T-cell (primary cell): ENCODE measurements around the gene TULP4. TPM values are rescaled to one million over a fixed set of nuclear protein-coding genes. Genes with fewer than 3 reads are reported as not detected.

ENCODE experiments used
- ATAC-seq, 4 experiments: fragments of 200-7000 bp in 3 of 4; fragments of 150-1000 bp in 1 of 4; cut with Tn5 transposase; replicated peaks in 1 of 4; 1 replicate in 3 of 4; 2 replicates in 1 of 4; pipeline ENCODE4 v1.10.0; 2021; ENCODE audit warnings: moderate library complexity in 3 of 4, mild to moderate bottlenecking in 2 of 4, moderate number of reproducible peaks in 1 of 4
- CTCF ChIA-PET, 2 donors: fragments of 300-600 bp; sonication (Branson Sonifier 250); formaldehyde crosslinking; loops; one replicate each; lab custom pipeline; 2022; ENCODE audit warnings: antibody characterized with exemption in 2 of 2; lab: Charles Lee
- POLR2A ChIA-PET, 2 donors: fragments of 300-600 bp; sonication (Branson Sonifier 250); formaldehyde crosslinking; loops; one replicate each; lab custom pipeline; 2022; ENCODE audit warnings: antibody characterized with exemption in 2 of 2; lab: Charles Lee
- DNase-seq, 35 experiments: peaks; one replicate each; pipeline versions ENCODE4 v3.0.0 to v3.0.0-alpha.2; 2013 to 2023
- H3K27ac ChIP-seq: one replicate; pipeline ENCODE4 v1.5.1; 2013; ENCODE audit warnings: low read length
- H3K27me3 ChIP-seq, 2 experiments: replicated peaks in 1 of 2; 1 replicate in 1 of 2; 2 replicates in 1 of 2; pipeline versions ENCODE4 v1.6.1 to v1.7.0; 2013; ENCODE audit warnings: low read length in 1 of 2, mixed read lengths in 1 of 2; ENCODE audit not compliant: control insufficient read depth in 2 of 2, insufficient read depth in 2 of 2; ENCODE audit errors: extremely low read depth in 1 of 2
- H3K36me3 ChIP-seq, 2 donors: 1 replicate in 1 of 2; 2 replicates in 1 of 2; pipeline versions ENCODE4 v1.6.1 to v1.7.0; 2013; ENCODE audit warnings: low read length in 1 of 2; ENCODE audit not compliant: control insufficient read depth in 2 of 2, insufficient read depth in 1 of 2; ENCODE audit errors: extremely low read depth in 1 of 2
- H3K4me1 ChIP-seq, 2 experiments: 1 replicate in 1 of 2; 2 replicates in 1 of 2; pipeline versions ENCODE4 v1.6.1 to v1.7.0; 2013; ENCODE audit warnings: low read length in 2 of 2, mixed read lengths in 1 of 2; ENCODE audit not compliant: insufficient read depth in 2 of 2, control insufficient read depth in 1 of 2; ENCODE audit errors: extremely low read depth in 1 of 2
- H3K4me3 ChIP-seq, 2 donors: 1 replicate in 1 of 2; 2 replicates in 1 of 2; pipeline versions ENCODE4 v1.5.1 to v1.7.0; 2013; ENCODE audit warnings: mild to moderate bottlenecking in 2 of 2, low read length in 1 of 2, moderate library complexity in 1 of 2; ENCODE audit not compliant: control insufficient read depth in 1 of 2; ENCODE audit errors: extremely low read depth in 1 of 2
- H3K9me3 ChIP-seq: 2 replicates; pipeline ENCODE4 v1.7.0; 2013
- H3K27ac Mint-ChIP-seq, 2 donors: one replicate each; pipeline ENCODE4 v1.8.0; 2020 to 2021; ENCODE audit warnings: mild to moderate bottlenecking in 2 of 2, mixed read lengths in 2 of 2
- H3K27me3 Mint-ChIP-seq, 2 donors: one replicate each; pipeline ENCODE4 v1.8.0; 2021 to 2022; ENCODE audit warnings: mixed read lengths in 2 of 2
- H3K36me3 Mint-ChIP-seq: one replicate; pipeline ENCODE4 v1.8.0; 2021; ENCODE audit warnings: mixed read lengths
- H3K4me1 Mint-ChIP-seq, 3 donors: one replicate each; pipeline ENCODE4 v1.8.0; 2020 to 2022; ENCODE audit warnings: mixed read lengths in 3 of 3, mild to moderate bottlenecking in 1 of 3
- H3K4me3 Mint-ChIP-seq, 3 donors: one replicate each; pipeline ENCODE4 v1.8.0; 2020 to 2022; ENCODE audit warnings: mild to moderate bottlenecking in 3 of 3, mixed read lengths in 3 of 3, moderate library complexity in 3 of 3
- H3K9me3 Mint-ChIP-seq, 3 donors: one replicate each; pipeline ENCODE4 v1.8.0; 2020 to 2022; ENCODE audit warnings: mixed read lengths in 3 of 3
- WGBS: methylation state at CpG from one replicate; pipeline ENCODE4 v1.1.5; 2013; ENCODE audit warnings: missing lambda C conversion rate; ENCODE audit not compliant: insufficient coverage; 5-methylcytosine and 5-hydroxymethylcytosine counted together
- total RNA-seq, 35 experiments: library from RNA in 6 of 35; stranded (reverse) in 6 of 35; fragments of 120-200 nt in 1 of 35; gene quantifications; one replicate each; pipeline versions ENCODE4 v1.2.1 to v1.2.4 and lab custom pipeline; 2013 to 2026

The TULP4 gene
- total RNA-seq, 5 donors from 2014 or later (not counting 1 experiment from before 2014, with no cell fraction given), result 62.9 to 85.1 (median 76.1) TPM

DNA sequence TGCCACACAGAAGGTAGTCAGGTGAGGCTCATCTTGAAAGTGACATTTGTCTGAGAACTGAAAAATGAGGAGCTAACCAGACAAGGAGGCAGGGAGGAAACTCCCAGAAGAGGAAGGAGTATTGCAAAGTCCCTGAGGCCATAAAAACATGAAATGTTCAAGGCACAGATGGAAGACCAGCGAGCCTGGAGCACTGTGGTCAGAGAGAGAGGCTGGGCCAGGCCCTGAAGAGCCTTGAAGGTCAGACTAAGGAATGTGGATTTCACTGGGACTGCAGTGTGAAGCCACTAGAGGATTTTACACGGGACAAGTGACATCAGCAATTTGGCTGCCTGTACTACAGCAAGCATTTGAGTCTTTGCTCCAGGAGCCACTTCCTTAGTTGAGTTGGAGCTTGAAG is 226.5 kb downstream of the TULP4 start:
- Histone ChIP-seq H3K4me3 (no peak overlapping the region), H3K4me1 (peaks cover 0 to 16% of the 10 kb centered on the region in 2 experiments), H3K9me3 (no peaks in the 10 kb centered on the region), H3K36me3 (no peaks in the 10 kb centered on the region), H3K27ac (no peak overlapping the region), H3K27me3 (peaks cover 4 to 38% of the 10 kb centered on the region in 2 experiments)
- H3K36me3 Mint-ChIP-seq, result no peaks in the 10 kb centered on the region
- no peaks in the 10 kb centered on the region for H3K9me3 Mint-ChIP-seq
- peak overlapping the region in 1 of 3 donors; percentile 51 for H3K4me3 Mint-ChIP-seq
- ATAC-seq (no peak), DNase-seq (peak in 1 of 35 experiments; percentile 9)
- WGBS, result 54% methylated on average over 2 of the region's 2 CpGs
- H3K4me1 Mint-ChIP-seq, result peaks cover 0 to 6% (median 4%) of the 10 kb centered on the region in 3 donors
- POLR2A ChIA-PET, result interaction anchor here in 1 of 2 donors (0.6 kb wide), 1 partner anchor 327 kb away, joined by 4 read pairs; no protein-coding TSS in a partner anchor
- H3K27me3 Mint-ChIP-seq, result peaks cover 31 to 51% of the 10 kb centered on the region in 2 donors
- CTCF ChIA-PET, result no interaction called here
- H3K27ac Mint-ChIP-seq, result no peak overlapping the region

DNA sequence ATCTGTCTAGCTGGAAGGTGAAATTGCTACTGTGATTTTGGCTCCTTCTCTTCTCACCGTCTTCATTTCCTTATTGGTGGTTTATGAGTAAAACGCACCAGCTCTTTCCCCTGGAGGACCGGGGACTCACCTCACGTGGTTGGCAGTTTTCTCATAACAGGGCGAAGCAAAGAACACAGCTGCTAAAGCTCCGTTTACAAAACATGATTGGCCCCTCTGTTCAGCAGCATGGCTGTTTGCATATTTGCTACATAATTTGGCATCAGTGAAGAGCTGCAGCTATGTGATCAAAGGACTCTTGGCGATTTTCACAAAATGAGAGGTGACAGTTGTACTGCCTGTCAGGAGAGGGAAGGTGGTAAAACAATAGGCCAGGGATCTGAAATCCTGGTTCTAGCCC is 227.1 kb downstream of the TULP4 start:
- Mint-ChIP-seq H3K4me1 (peaks cover 0 to 6% (median 4%) of the 10 kb centered on the region in 3 donors), H3K27me3 (peaks cover 31 to 50% of the 10 kb centered on the region in 2 donors), H3K9me3 (no peaks in the 10 kb centered on the region), H3K36me3 (no peaks in the 10 kb centered on the region), H3K27ac (no peak overlapping the region), H3K4me3 (no peak overlapping the region)
- Histone ChIP-seq H3K27me3 (peaks cover 4 to 40% of the 10 kb centered on the region in 2 experiments), H3K4me1 (peaks cover 0 to 16% of the 10 kb centered on the region in 2 experiments), H3K4me3 (no peak overlapping the region), H3K36me3 (no peaks in the 10 kb centered on the region), H3K27ac (no peak overlapping the region), H3K9me3 (no peaks in the 10 kb centered on the region)
- ChIA-PET CTCF (no interaction called here), POLR2A (interaction anchor here in 1 of 2 donors (0.6 kb wide), 1 partner anchor 327 kb away, joined by 4 read pairs; no protein-coding TSS in a partner anchor)
- 55% methylated on average over 4 of the region's 7 CpGs for WGBS
- DNase-seq (peak in 1 of 35 experiments; percentile 2), ATAC-seq (no peak)

DNA sequence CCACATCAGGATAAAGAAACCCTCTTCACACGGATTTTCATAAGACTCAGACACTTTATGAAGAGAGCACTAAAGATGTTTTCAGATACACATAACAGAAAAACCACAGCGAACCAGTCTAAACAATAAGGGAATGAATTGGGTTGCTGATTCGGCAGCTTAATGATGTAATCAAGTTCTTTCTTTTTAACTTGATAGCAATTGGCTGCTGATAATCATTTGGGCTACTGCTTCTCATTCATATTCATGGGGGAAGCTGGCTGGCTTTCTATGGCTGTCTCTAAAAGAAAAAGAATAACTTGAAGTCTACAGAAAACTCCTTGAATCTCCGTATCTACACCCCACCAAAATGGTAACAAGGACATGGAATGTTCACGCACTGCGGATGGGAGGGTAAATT is 227.6 kb downstream of the TULP4 start:
- no peaks in the 10 kb centered on the region for H3K9me3 ChIP-seq
- peaks cover 0 to 16% of the 10 kb centered on the region in 2 experiments for H3K4me1 ChIP-seq
- CTCF ChIA-PET, result no interaction called here
- Mint-ChIP-seq H3K27ac (no peak overlapping the region), H3K4me3 (no peak overlapping the region), H3K9me3 (no peaks in the 10 kb centered on the region), H3K36me3 (no peaks in the 10 kb centered on the region), H3K4me1 (peaks cover 0 to 6% (median 4%) of the 10 kb centered on the region in 3 donors), H3K27me3 (peaks cover 27 to 45% of the 10 kb centered on the region in 2 donors)
- peaks cover 4 to 43% of the 10 kb centered on the region in 2 experiments for H3K27me3 ChIP-seq
- DNase-seq (no peak), ATAC-seq (no peak)
- WGBS, result no CpG with 5 or more reads among the region's 6 CpGs
- no peaks in the 10 kb centered on the region for H3K36me3 ChIP-seq
- POLR2A ChIA-PET, result no interaction called here
- H3K4me3 ChIP-seq, result no peak overlapping the region
- H3K27ac ChIP-seq, result no peak overlapping the region

DNA sequence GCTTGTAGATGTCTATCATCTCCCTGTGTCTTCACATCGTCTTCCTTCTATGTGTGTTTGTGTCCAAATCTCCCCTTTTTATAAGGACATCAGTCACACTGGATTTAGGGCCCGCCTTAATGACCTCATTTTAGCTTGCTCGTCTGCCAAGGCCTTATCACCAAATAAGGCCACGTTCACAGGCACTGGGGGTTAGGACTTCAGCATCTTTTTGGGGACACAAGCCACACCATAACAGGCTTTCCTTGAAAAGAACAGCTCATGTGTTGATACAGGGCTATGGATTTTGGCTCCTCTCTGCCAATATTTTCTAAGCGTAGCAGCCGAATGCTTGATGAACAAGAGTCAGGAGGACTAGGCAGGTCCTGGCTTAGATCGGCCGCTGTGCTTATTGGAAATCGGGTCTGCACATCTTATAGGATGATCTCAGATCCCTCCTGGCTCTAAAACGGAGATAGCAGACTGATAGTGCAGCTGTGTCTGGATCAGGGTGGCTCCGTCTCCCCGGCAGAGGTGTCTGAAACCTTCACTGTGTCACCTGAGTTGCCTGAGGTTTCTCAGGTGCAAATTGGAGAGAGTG is 231.4 kb downstream of the TULP4 start:
- Mint-ChIP-seq H3K4me3 (no peak overlapping the region), H3K4me1 (no peaks in the 10 kb centered on the region), H3K27ac (no peak overlapping the region), H3K36me3 (peaks cover 4% of the 10 kb centered on the region), H3K27me3 (peaks cover 17 to 25% of the 10 kb centered on the region in 2 donors), H3K9me3 (no peaks in the 10 kb centered on the region)
- ChIA-PET CTCF (interaction anchor here in 1 of 2 donors (0.5 kb wide), 1 partner anchor 23 kb away, joined by 3 read pairs; no protein-coding TSS in a partner anchor), POLR2A (no interaction called here)
- Histone ChIP-seq H3K36me3 (no peaks in the 10 kb centered on the region), H3K27me3 (peaks cover 0 to 25% of the 10 kb centered on the region in 2 experiments), H3K9me3 (no peaks in the 10 kb centered on the region), H3K4me3 (no peak overlapping the region), H3K4me1 (no peaks in the 10 kb centered on the region), H3K27ac (no peak overlapping the region)
- DNase-seq, result peak in 1 of 35 experiments; percentile 5
- ATAC-seq, result no peak
- 85% methylated on average over 9 of the region's 12 CpGs for WGBS

DNA sequence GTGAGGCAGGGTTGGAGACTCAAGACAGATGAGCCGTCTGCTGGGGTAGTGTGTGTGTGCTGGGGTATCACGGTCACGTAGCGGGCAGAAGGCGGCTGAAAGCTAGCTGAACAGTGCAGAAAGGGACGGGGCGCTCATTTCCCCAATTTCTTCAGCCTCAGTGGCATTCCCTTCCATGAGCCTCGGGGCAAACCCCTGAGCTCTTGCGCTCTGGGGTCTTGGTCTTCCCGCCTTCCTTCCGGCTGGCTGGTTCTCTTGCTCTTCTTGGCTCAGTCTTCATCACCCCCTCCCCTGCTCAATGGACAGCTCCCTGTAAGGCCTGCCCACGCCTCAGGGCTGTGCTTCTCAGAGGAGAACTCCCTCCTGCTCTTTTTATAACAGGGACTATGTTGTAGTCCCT is 232.2 kb downstream of the TULP4 start:
- POLR2A ChIA-PET, result no interaction called here
- Histone ChIP-seq H3K27me3 (peaks cover 0 to 25% of the 10 kb centered on the region in 2 experiments), H3K4me1 (no peaks in the 10 kb centered on the region), H3K27ac (no peak overlapping the region), H3K9me3 (no peaks in the 10 kb centered on the region), H3K4me3 (no peak overlapping the region), H3K36me3 (no peaks in the 10 kb centered on the region)
- H3K9me3 Mint-ChIP-seq, result no peaks in the 10 kb centered on the region
- H3K27me3 Mint-ChIP-seq, result peaks cover 14 to 23% of the 10 kb centered on the region in 2 donors
- ATAC-seq (no peak), DNase-seq (no peak)
- CTCF ChIA-PET, result no interaction called here
- peaks cover 4% of the 10 kb centered on the region for H3K36me3 Mint-ChIP-seq
- no peak overlapping the region for H3K4me3 Mint-ChIP-seq
- H3K4me1 Mint-ChIP-seq, result no peaks in the 10 kb centered on the region
- 91% methylated on average over 5 of the region's 12 CpGs for WGBS
- H3K27ac Mint-ChIP-seq, result no peak overlapping the region

DNA sequence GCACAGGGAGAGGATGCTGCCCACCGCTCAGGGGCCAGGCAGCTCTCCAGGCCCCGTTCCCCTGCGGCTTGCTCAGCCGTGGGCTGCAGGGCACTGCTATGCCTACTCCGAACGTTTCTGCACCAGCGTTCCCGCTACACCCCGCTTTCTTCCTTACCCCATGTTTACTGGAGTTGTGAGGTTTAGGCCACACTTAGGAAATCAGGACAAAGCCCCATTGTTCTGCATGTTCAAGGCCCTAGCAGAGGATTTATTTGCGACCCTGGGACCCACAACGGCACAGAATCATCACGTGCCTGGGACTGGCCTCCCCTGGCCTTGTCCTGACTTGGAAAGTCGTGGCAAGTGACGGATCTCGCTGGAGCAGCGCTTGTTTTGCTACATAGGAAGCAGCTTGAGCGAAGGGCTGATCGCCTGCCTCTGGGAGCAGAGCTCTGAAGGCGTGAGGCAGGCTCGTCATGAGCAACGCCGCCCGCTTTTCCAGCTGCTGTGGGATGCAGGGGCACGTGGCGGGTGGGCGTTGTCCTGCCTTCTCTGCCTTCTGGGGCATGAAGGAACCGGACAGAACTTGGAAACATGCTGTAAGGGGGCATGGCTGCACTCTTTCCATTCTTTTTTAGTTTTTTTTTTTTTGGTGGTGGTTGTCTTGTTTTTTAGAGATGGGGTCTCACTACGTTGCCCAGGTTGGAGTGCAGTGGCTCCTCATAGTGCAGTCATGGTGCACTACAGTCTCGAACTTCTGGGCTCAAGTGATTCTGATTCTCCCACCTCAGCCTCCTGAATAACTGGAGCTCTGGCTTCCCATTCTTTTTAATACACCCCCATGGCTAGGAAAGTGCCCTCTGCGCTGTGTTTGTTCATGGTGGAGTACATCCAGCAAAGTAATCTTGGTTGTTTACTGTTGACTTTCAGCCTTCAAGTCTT is 233.0 kb downstream of the TULP4 start:
- H3K27ac ChIP-seq, result no peak overlapping the region
- Mint-ChIP-seq H3K9me3 (no peaks in the 10 kb centered on the region), H3K36me3 (peaks cover 4% of the 10 kb centered on the region), H3K4me1 (no peaks in the 10 kb centered on the region), H3K27me3 (peaks cover 5 to 14% of the 10 kb centered on the region in 2 donors), H3K4me3 (no peak overlapping the region), H3K27ac (no peak overlapping the region)
- peaks cover 0 to 24% of the 10 kb centered on the region in 2 experiments for H3K27me3 ChIP-seq
- no peak for ATAC-seq
- CTCF ChIA-PET, result no interaction called here
- H3K4me1 ChIP-seq, result no peaks in the 10 kb centered on the region
- DNase-seq, result no peak
- POLR2A ChIA-PET, result no interaction called here
- H3K36me3 ChIP-seq, result no peaks in the 10 kb centered on the region
- no peaks in the 10 kb centered on the region for H3K9me3 ChIP-seq
- WGBS, result 80% methylated on average over 26 of the region's 30 CpGs
- no peak overlapping the region for H3K4me3 ChIP-seq
